Adrenal gland (tissue), 5 donors: ENCODE results near the gene TP53AIP1.

ENCODE experiments used
- POLR2A ChIP-seq, 2 donors: fragments of 450-650 bp; IDR thresholded peaks; one replicate each; pipeline ENCODE4 v1.6.1; 2017; ENCODE audit warnings: antibody characterized with exemption in 2 of 2, mild to moderate bottlenecking in 2 of 2, moderate library complexity in 1 of 2
- TF ChIP-seq, protein P1 (sequence below), 6 experiments: fragments of 450-650 bp in 4 of 6; fragments of 200-600 bp in 2 of 6; sonication (generic) in 1 of 6; IDR thresholded peaks; 1 replicate in 5 of 6; 2 replicates in 1 of 6; pipeline versions ENCODE4 v1.5.1 to v1.8.0; 2016 to 2021; ENCODE audit warnings: antibody characterized with exemption in 6 of 6, mild to moderate bottlenecking in 2 of 6, moderate library complexity in 1 of 6
- donor health status: DM: no; HTN: no; CAD: no.

DNA sequence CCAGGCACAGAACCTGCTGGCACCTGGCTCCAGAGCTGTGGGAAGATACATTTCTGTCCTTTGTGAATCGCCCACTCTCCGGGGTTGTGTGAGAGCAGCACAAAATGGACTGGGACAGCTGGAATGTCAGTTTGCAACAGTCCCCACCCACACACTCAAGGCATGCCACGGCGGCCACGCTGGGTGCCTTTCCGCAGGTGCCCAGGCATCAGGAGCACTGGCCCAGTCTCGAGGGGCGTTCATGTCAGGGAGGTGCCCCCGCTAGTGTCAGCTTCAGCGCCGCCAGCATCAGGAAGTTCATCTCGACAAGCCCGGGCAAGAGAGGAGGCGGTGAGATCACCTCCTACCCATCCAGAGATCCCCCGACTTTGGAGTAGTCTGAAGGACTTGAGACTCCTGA lies 2.1 kb downstream of the TP53AIP1 start:
- TF ChIP-seq, protein P1, sequence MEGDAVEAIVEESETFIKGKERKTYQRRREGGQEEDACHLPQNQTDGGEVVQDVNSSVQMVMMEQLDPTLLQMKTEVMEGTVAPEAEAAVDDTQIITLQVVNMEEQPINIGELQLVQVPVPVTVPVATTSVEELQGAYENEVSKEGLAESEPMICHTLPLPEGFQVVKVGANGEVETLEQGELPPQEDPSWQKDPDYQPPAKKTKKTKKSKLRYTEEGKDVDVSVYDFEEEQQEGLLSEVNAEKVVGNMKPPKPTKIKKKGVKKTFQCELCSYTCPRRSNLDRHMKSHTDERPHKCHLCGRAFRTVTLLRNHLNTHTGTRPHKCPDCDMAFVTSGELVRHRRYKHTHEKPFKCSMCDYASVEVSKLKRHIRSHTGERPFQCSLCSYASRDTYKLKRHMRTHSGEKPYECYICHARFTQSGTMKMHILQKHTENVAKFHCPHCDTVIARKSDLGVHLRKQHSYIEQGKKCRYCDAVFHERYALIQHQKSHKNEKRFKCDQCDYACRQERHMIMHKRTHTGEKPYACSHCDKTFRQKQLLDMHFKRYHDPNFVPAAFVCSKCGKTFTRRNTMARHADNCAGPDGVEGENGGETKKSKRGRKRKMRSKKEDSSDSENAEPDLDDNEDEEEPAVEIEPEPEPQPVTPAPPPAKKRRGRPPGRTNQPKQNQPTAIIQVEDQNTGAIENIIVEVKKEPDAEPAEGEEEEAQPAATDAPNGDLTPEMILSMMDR (IDR thresholded peaks at IDR 0.05), result no peak
- no peak for TF ChIP-seq POLR2A (IDR thresholded peaks at IDR 0.05)
